Measurements from ENCODE around the gene PIK3IP1. TPM values are rescaled to one million over a fixed set of nuclear protein-coding genes. Genes with fewer than 3 reads are reported as not detected.

Gene PIK3IP1
- total RNA-seq, 1 donor from 2014 or later: 4.7 TPM

DNA sequence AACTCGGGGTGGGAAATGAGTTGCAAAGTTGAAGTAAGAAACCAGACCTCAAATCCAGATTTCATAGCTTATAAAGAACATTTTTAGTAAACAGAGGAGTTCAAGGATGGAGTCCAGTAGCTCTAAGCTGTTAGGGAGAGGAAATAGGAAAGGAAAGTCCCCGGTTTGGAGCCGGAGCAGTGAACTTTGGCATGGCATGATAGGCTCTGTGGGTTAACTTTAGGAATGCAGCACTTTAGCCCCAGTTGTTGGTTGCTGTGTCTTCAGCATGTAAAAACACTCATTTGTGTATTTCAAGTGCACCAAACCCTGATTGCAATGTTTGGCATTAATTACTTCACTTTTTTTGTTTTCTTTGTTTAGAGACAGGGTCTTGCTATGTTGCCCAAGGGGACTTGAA lies 8.6 kb upstream of the PIK3IP1 start:
- Histone ChIP-seq H3K4me2 (no peak overlapping the region), H3F3A (ENCODE audit: low read depth) (no peaks in the 10 kb centered on the region), H3K4me3 (no peak overlapping the region), H3K79me2 (ENCODE audit: low read depth) (no peaks in the 10 kb centered on the region), H3K27ac (no peak overlapping the region), H3K9ac (no peak overlapping the region), H3K4me1 (no peaks in the 10 kb centered on the region), H3K27me3 (no peaks in the 10 kb centered on the region), H3K36me3 (no peaks in the 10 kb centered on the region), H4K20me1 (ENCODE audit: low read depth) (no peaks in the 10 kb centered on the region), H3K9me3 (ENCODE audit: low read depth) (no peaks in the 10 kb centered on the region), H2AFZ (replicated peaks) (no peak overlapping the region)
- Mint-ChIP-seq H3K27me3 (ENCODE audit: insufficient read depth, low read depth) (peaks cover 5% of the 10 kb centered on the region), H3K4me3 (no peak overlapping the region), H3K4me1 (no peaks in the 10 kb centered on the region), H3K9me3 (no peaks in the 10 kb centered on the region), H3K36me3 (no peaks in the 10 kb centered on the region), H3K27ac (no peak overlapping the region)
- TF ChIP-seq, protein P1, sequence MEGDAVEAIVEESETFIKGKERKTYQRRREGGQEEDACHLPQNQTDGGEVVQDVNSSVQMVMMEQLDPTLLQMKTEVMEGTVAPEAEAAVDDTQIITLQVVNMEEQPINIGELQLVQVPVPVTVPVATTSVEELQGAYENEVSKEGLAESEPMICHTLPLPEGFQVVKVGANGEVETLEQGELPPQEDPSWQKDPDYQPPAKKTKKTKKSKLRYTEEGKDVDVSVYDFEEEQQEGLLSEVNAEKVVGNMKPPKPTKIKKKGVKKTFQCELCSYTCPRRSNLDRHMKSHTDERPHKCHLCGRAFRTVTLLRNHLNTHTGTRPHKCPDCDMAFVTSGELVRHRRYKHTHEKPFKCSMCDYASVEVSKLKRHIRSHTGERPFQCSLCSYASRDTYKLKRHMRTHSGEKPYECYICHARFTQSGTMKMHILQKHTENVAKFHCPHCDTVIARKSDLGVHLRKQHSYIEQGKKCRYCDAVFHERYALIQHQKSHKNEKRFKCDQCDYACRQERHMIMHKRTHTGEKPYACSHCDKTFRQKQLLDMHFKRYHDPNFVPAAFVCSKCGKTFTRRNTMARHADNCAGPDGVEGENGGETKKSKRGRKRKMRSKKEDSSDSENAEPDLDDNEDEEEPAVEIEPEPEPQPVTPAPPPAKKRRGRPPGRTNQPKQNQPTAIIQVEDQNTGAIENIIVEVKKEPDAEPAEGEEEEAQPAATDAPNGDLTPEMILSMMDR (IDR thresholded peaks at IDR 0.05): no peak
- TF ChIP-seq EZH2phosphoT487 (IDR thresholded peaks at IDR 0.05): no peak
- TF ChIP-seq EZH2 (IDR thresholded peaks at IDR 0.05): no peak
- no peak for DNase-seq (ENCODE audit: low spot score)

DNA sequence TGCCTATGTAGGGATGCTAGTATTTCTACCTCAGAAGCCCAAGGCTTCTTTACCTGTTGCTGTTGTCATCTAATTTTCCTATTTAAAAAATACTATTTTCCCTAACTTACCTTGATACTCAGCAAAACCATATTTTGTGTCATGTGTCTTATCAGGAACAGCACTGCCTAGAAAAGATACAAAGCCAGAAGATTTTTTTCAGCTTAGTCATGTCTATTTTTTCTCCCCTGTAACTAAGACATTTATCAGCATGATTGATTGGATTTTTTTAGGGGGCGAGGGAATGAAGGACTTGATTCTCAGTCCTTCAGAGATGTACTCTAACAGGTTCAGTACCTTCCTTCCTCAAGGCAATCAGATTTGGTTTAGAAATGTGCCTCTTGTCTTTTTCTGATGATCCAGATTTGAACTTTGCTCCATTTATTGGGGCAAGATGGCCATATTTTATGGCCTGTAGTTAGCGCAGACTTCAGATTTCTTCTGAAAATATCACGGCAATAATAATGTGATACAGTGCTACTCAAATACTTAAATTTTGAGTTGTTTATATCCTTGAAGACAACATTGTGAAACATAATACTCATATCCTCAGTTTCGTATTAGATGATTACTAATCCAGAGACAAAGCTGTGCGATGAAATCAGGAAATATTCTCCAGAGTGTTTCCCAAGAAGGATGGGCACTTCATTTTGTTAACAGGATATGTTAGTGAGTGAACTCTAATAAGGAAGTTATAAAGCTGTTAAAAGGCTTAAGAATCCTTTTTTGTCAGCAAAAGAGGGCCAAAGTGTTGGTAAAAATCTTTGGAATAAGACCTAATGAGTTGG lies 3.8 kb upstream of the PIK3IP1 start:
- Histone ChIP-seq H3K9ac (no peak overlapping the region), H3K27ac (no peak overlapping the region), H3K27me3 (peaks cover 12% of the 10 kb centered on the region), H3K9me3 (ENCODE audit: low read depth) (no peaks in the 10 kb centered on the region), H4K20me1 (ENCODE audit: low read depth) (no peaks in the 10 kb centered on the region), H3K4me1 (peaks cover 10% of the 10 kb centered on the region), H3F3A (ENCODE audit: low read depth) (peaks cover 13% of the 10 kb centered on the region), H3K4me2 (no peak overlapping the region), H3K79me2 (ENCODE audit: low read depth) (no peaks in the 10 kb centered on the region), H3K36me3 (no peaks in the 10 kb centered on the region), H3K4me3 (no peak overlapping the region), H2AFZ (replicated peaks) (no peak overlapping the region)
- no peak overlapping the region for H3K4me3 Mint-ChIP-seq
- DNase-seq (ENCODE audit: low spot score): no peak
- H3K27ac Mint-ChIP-seq: no peak overlapping the region
- TF ChIP-seq EZH2phosphoT487 (IDR thresholded peaks at IDR 0.05) (no peak), EZH2 (IDR thresholded peaks at IDR 0.05) (no peak)
- TF ChIP-seq, protein P1 (IDR thresholded peaks at IDR 0.05): no peak
- H3K36me3 Mint-ChIP-seq: no peaks in the 10 kb centered on the region
- H3K4me1 Mint-ChIP-seq: peaks cover 16% of the 10 kb centered on the region
- peaks cover 5% of the 10 kb centered on the region for H3K27me3 Mint-ChIP-seq (ENCODE audit: insufficient read depth, low read depth)
- no peaks in the 10 kb centered on the region for H3K9me3 Mint-ChIP-seq

DNA sequence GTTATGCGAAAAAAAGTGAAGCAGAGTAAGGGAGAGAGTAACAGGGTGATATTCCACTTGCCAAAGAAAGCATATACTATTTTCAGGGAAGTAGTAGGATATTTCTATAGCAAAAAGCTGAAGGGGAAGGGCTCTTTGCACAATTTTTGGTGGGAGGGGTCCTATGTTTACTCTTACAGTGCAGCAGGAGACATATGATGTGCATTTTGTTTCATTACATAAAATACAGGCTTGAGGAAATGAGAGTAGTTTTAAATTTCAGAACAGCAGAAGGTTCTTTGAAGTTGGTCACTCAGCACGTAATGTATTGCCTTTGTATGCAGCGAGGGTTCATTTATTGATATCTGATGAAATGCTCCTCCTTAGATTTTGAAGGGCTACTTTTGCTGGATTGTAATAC lies 3.1 kb upstream of the PIK3IP1 start:
- DNase-seq (ENCODE audit: low spot score): no peak
- H3K4me2 ChIP-seq: no peak overlapping the region
- H3K4me3 Mint-ChIP-seq: no peak overlapping the region
- H3K9me3 Mint-ChIP-seq: no peaks in the 10 kb centered on the region
- TF ChIP-seq, protein P1 (IDR thresholded peaks at IDR 0.05): no peak
- TF ChIP-seq EZH2 (IDR thresholded peaks at IDR 0.05) (no peak), EZH2phosphoT487 (IDR thresholded peaks at IDR 0.05) (no peak)
- no peaks in the 10 kb centered on the region for H4K20me1 ChIP-seq (ENCODE audit: low read depth)
- no peak overlapping the region for H3K27ac Mint-ChIP-seq
- H3K36me3 Mint-ChIP-seq: no peaks in the 10 kb centered on the region
- H3K9ac ChIP-seq: no peak overlapping the region
- H3K4me1 Mint-ChIP-seq: peaks cover 18% of the 10 kb centered on the region
- H2AFZ ChIP-seq (replicated peaks): no peak overlapping the region
- no peak overlapping the region for H3K27ac ChIP-seq
- peaks cover 17% of the 10 kb centered on the region for H3K27me3 ChIP-seq
- peaks cover 13% of the 10 kb centered on the region for H3F3A ChIP-seq (ENCODE audit: low read depth)
- H3K4me3 ChIP-seq: no peak overlapping the region
- H3K27me3 Mint-ChIP-seq (ENCODE audit: insufficient read depth, low read depth): peaks cover 7% of the 10 kb centered on the region
- H3K4me1 ChIP-seq: peaks cover 12% of the 10 kb centered on the region
- no peaks in the 10 kb centered on the region for H3K79me2 ChIP-seq (ENCODE audit: low read depth)
- H3K9me3 ChIP-seq (ENCODE audit: low read depth): no peaks in the 10 kb centered on the region
- no peaks in the 10 kb centered on the region for H3K36me3 ChIP-seq
